ENCODE data around the gene SCARB1. TPM values are rescaled to one million over a fixed set of nuclear protein-coding genes. Genes with fewer than 3 reads are reported as not detected.

SCARB1 gene
- total and polyA plus RNA-seq, 2 experiments from 2014 or later: 31.0 to 62.5 TPM

GRCh38 chr12:124792961-124793441 lies 70.7 kb downstream of the SCARB1 start:
- Histone ChIP-seq H4K20me1 (replicated peaks; ENCODE audit: insufficient read depth) (no peaks in the 10 kb centered on the region; the same call in 1 of the 2 replicates), H3K9me2 (ENCODE audit: insufficient read depth) (no peaks in the 10 kb centered on the region), H3K27me3 (ENCODE audit: insufficient read depth) (no peaks in the 10 kb centered on the region), H3K4me1 (ENCODE audit: insufficient read depth) (peaks cover 11% of the 10 kb centered on the region), H3K36me3 (ENCODE audit: insufficient read depth) (no peaks in the 10 kb centered on the region), H2AFZ (no peak overlapping the region), H3K79me2 (replicated peaks; ENCODE audit: insufficient read depth) (no peaks in the 10 kb centered on the region), H3K4me2 (no peak overlapping the region), H3K27ac (ENCODE audit: low read depth) (no peak overlapping the region), H3F3A (replicated peaks; ENCODE audit: low read depth) (no peaks in the 10 kb centered on the region), H3K4me3 (no peak overlapping the region)
- peaks cover 21% of the 10 kb centered on the region for H3K36me3 Mint-ChIP-seq (ENCODE audit: low read depth)
- no peak for DNase-seq (ENCODE audit: low spot score)
- no peak for ATAC-seq
- H3K27me3 Mint-ChIP-seq (ENCODE audit: insufficient read depth, low read depth, poor library complexity): peaks cover 4% of the 10 kb centered on the region
- H3K4me3 Mint-ChIP-seq: no peak overlapping the region
- no peak overlapping the region for H3K27ac Mint-ChIP-seq
- H3K4me1 Mint-ChIP-seq: peaks cover 21% of the 10 kb centered on the region
- TF ChIP-seq STAT1 (IDR thresholded peaks at IDR 0.05; ENCODE audit: unreplicated experiment) (no peak), ETS1 (IDR thresholded peaks at IDR 0.05) (no peak), JUNB (IDR thresholded peaks at IDR 0.05; ENCODE audit: unreplicated experiment) (no peak)
- TF ChIP-seq, protein P1, sequence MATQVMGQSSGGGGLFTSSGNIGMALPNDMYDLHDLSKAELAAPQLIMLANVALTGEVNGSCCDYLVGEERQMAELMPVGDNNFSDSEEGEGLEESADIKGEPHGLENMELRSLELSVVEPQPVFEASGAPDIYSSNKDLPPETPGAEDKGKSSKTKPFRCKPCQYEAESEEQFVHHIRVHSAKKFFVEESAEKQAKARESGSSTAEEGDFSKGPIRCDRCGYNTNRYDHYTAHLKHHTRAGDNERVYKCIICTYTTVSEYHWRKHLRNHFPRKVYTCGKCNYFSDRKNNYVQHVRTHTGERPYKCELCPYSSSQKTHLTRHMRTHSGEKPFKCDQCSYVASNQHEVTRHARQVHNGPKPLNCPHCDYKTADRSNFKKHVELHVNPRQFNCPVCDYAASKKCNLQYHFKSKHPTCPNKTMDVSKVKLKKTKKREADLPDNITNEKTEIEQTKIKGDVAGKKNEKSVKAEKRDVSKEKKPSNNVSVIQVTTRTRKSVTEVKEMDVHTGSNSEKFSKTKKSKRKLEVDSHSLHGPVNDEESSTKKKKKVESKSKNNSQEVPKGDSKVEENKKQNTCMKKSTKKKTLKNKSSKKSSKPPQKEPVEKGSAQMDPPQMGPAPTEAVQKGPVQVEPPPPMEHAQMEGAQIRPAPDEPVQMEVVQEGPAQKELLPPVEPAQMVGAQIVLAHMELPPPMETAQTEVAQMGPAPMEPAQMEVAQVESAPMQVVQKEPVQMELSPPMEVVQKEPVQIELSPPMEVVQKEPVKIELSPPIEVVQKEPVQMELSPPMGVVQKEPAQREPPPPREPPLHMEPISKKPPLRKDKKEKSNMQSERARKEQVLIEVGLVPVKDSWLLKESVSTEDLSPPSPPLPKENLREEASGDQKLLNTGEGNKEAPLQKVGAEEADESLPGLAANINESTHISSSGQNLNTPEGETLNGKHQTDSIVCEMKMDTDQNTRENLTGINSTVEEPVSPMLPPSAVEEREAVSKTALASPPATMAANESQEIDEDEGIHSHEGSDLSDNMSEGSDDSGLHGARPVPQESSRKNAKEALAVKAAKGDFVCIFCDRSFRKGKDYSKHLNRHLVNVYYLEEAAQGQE (IDR thresholded peaks at IDR 0.05; ENCODE audit: unreplicated experiment): no peak
- no peaks in the 10 kb centered on the region for H3K9me3 Mint-ChIP-seq

GRCh38 chr12:124792156-124792555 lies 71.5 kb downstream of the SCARB1 start:
- H3K4me1 ChIP-seq (ENCODE audit: insufficient read depth): peaks cover 5% of the 10 kb centered on the region
- Mint-ChIP-seq H3K27me3 (ENCODE audit: insufficient read depth, low read depth, poor library complexity) (peaks cover 2% of the 10 kb centered on the region), H3K4me1 (peaks cover 15% of the 10 kb centered on the region), H3K36me3 (ENCODE audit: low read depth) (peaks cover 15% of the 10 kb centered on the region), H3K9me3 (no peaks in the 10 kb centered on the region), H3K27ac (no peak overlapping the region; the same call in 1 of the 2 replicates), H3K4me3 (no peak overlapping the region)
- no peak overlapping the region for H2AFZ ChIP-seq
- no peak overlapping the region for H3K27ac ChIP-seq (ENCODE audit: low read depth)
- H3K27me3 ChIP-seq (ENCODE audit: insufficient read depth): no peaks in the 10 kb centered on the region
- no peak overlapping the region for H3K4me2 ChIP-seq
- H3K79me2 ChIP-seq (replicated peaks; ENCODE audit: insufficient read depth): no peaks in the 10 kb centered on the region
- no peaks in the 10 kb centered on the region for H3K9me2 ChIP-seq (ENCODE audit: insufficient read depth)
- H3K36me3 ChIP-seq (ENCODE audit: insufficient read depth): no peaks in the 10 kb centered on the region
- no peaks in the 10 kb centered on the region for H3F3A ChIP-seq (replicated peaks; ENCODE audit: low read depth)
- H3K4me3 ChIP-seq: no peak overlapping the region
- H4K20me1 ChIP-seq (replicated peaks; ENCODE audit: insufficient read depth): no peaks in the 10 kb centered on the region; the same call in 1 of the 2 replicates
- DNase-seq (ENCODE audit: low spot score) (no peak), ATAC-seq (no peak)
- TF ChIP-seq ZNF331 (CRISPR knock-in tag; IDR thresholded peaks at IDR 0.05; ENCODE audit: low read depth) (no peak), CREB1 (CRISPR knock-in tag; IDR thresholded peaks at IDR 0.05; ENCODE audit: low read depth) (no peak), JUNB (IDR thresholded peaks at IDR 0.05; ENCODE audit: unreplicated experiment) (no peak)
- TF ChIP-seq, protein P1 (IDR thresholded peaks at IDR 0.05; ENCODE audit: unreplicated experiment): no peak

Data from GM23338 (cell line).